Activated T-helper 9 cell treated with anti-CD3 and anti-CD28 coated beads, Interleukin-2, amount 50 U/mL, for 16 hours (primary cell): ENCODE results near the gene NBEAL1.
"Not testable (repeated sequence)": the region's sequence is repeated elsewhere in the genome, so short reads cannot be mapped to it uniquely, and the experiment has no call there.

Experiments used
- DNase-seq: peaks from one replicate; pipeline ENCODE4 v3.0.0-alpha.2; 2020; ENCODE audit warnings: low read depth

NBEAL1 gene

GRCh38 chr2:203039211-203039610 lies 24.5 kb downstream of the NBEAL1 start:
- DNase-seq, result not testable (repeated sequence)

- DNase-seq, result no peak
Observed at GRCh38 chr2:203040966-203041521, 26.4 kb downstream of the NBEAL1 start.

- no peak for DNase-seq
Observed at GRCh38 chr2:203042178-203042577, 27.5 kb downstream of the NBEAL1 start.

DNA sequence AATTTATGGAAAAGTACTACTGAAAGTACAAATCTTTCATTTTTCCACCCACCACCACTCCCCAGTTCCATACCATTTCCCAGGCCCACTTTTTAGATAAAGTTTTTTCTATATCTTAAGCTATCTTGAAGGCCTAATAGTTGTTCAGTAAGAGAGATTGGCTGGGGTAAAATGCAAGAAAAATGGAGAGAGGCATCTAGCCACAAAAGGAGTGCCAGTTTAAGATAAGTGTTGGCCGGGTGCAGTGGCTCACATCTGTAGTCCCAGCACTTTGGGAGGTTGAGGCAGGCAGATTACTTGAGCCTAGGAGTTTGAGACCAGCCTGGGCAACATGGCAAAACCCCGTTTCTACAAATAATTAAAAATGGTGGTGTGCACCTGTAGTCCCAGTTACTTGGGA lies 28.6 kb downstream of the NBEAL1 start:
- no peak for DNase-seq

- no peak for DNase-seq
Observed at GRCh38 chr2:203045867-203046266, 31.2 kb downstream of the NBEAL1 start.

- no peak for DNase-seq
Observed at GRCh38 chr2:203052539-203052938, 37.9 kb downstream of the NBEAL1 start.

DNA sequence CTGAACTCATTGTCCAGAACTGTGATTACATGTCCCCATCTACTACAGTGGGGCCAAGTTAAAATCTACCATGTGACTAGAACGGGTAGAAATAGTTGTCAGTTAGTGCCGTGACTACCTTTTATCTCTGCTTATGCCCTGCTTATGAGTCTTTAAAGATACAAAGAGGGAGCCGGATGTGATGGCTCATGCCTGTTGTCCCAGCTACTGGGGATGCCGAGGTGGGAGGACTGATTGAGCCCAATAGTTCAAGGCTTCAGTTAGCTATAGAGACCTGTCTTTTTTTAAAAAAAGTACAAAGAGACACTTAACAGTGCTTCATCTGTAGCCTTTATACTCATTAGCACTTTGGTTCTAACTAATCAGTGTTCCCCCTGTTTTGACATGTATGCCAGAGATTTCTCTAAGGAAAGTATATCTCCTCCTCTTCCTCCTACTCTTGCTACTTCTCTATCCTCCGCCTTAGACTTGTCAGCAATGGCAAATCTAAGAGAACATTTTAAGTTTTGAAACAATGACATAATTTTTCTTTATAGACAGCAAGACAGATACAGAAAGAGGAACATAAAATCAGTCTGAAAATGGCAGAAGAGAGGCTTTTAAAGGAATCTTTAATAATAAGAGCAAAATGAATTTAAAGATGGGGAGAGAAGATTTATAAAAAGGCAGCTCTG lies 45.0 kb downstream of the NBEAL1 start:
- DNase-seq, result no peak

DNA sequence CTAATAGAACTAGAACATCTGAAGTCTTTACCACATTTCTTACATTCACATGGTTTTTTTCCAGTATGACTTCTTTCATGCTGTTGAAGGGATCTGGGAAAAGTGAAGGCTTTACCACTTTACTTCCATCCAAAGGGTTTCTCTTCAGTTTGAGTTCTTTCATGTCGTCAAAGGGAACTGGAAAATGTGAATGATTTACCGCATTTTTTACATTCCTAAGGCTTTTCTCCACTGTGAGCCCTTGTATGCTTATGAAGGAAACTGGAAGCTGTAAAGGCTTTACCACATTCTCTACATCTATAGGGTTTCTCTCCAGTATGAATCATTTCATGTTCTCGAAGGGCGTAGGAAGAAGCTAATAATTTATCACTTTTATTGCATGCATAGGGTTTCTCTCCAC lies 46.7 kb downstream of the NBEAL1 start:
- DNase-seq, result no peak

GRCh38 chr2:203062126-203062525 lies 47.5 kb downstream of the NBEAL1 start:
- no peak for DNase-seq

GRCh38 chr2:203066519-203067091 lies 51.9 kb downstream of the NBEAL1 start:
- not testable (repeated sequence) for DNase-seq

DNA sequence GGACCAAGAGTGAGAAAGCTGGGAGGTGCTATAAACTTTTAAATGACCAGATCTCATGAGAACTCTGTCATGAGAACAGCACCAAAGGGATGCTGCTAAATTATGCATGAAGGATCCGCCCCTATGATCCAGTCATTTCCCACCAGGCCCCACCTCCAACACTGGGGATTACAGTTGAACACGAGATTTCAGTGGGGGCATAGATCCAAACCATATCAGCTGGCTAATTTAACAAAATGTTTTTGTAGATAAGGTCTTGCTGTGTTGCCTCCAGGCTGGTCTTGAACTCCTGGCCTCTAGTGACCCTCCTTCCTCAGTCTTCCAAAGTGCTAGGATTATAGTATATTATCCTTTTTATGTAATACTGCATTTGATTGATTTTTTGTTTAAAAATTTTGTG lies 56.0 kb downstream of the NBEAL1 start:
- DNase-seq, result no peak

- DNase-seq, result no peak
Observed at GRCh38 chr2:203071148-203071547, 56.5 kb downstream of the NBEAL1 start.

DNA sequence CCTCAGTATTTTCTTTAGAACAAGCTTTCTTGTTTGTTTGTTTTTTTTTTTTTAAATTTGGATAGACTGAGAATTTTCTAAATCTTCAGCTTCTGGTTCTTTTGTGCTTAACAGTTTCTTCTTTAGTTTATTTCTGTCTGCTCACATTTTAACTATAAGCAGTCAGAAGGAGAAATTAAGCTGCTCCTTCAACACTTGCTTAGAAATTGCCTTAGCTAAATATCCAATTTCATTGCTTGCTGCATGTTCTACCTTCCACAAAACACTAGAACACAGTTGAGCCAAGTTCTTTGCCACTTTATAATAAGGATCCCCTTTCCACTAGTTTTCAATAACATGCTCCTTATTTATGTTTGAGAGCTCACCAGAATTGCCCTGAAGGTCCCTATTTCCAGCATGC lies 57.7 kb downstream of the NBEAL1 start:
- no peak for DNase-seq

DNA sequence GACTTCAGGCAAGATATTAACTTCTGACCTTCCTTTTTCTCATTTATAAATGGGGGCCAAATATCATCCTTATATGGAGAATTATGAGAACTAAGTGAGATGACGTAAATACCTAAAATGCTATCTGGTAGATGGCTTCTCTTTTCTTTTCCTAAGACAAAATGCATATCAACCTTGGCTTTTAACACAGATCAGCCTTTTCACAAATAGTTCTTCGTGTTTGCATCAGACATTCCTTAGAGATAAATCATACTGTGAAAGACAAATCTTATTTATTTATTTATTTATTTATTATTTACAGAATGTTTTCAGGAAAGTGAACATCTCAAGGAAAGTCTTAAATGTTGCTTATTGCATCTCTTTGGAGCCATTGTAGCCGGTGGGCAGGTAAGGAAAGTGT lies 62.8 kb downstream of the NBEAL1 start:
- no peak for DNase-seq

GRCh38 chr2:203080447-203081045 lies 65.9 kb downstream of the NBEAL1 start:
- DNase-seq, result no peak

GRCh38 chr2:203083328-203083727 lies 68.7 kb downstream of the NBEAL1 start:
- DNase-seq, result no peak

DNA sequence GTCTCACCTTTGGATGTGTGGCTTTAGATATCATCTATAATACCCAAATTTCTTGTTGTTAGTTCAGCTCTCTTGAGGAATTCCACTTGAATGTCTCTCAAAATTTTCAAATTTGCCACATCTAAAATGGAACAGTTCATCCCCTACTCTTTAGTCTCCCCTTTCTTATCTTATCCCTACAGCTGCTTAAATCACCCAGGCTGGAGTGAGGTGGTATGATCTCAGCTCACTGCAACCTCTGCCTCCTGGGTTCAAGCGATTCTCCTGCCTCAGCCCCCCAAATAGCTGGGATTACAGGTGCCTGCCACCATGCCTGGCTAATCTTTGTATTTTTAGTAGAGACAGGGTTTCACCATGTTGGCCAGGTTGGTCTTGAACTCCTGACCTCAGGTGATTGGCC lies 71.7 kb downstream of the NBEAL1 start:
- DNase-seq, result not testable (repeated sequence)

DNA sequence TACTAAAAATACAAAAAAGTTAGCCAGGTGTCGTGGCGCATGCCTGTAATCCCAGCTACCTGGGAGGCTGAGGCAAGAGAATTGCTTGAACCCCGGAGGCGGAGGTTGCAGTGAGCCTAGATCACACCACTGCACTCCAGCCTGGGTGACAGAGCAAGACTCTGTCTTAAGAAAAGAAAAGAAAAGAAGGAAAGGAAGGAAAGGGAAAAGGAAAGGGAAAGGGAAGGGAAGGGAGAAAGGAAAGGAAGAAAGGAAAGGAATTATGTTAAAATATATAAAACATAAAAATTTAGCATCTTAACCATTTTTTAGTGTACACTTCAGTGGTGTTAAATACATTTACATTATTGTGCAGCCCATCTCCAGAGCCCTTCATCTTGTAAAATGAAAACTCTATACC lies 76.0 kb downstream of the NBEAL1 start:
- not testable (repeated sequence) for DNase-seq

GRCh38 chr2:203097735-203098134 lies 83.1 kb downstream of the NBEAL1 start:
- no peak for DNase-seq

GRCh38 chr2:203102357-203102756 lies 87.7 kb downstream of the NBEAL1 start:
- DNase-seq, result not testable (repeated sequence)

GRCh38 chr2:203104273-203104672 lies 89.6 kb downstream of the NBEAL1 start:
- no peak for DNase-seq

DNA sequence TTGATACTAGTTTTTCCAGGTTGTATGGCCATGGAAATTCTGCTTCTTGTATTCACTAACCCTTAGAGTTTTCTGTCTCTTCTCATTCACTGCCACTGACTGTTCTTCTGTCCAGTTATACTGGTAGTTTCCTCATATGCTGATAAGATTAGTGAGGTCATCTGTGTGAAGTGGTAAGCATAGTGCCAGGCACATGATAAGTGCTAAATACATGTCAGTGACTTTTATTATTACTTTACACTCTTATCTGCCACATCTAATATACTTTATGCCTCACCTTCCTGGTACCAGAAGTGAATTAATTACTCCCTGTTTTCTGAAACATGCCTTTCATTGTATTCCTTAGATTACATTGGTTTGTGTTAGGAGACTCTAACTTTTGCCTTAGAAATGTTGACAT lies 91.3 kb downstream of the NBEAL1 start:
- DNase-seq, result no peak

DNA sequence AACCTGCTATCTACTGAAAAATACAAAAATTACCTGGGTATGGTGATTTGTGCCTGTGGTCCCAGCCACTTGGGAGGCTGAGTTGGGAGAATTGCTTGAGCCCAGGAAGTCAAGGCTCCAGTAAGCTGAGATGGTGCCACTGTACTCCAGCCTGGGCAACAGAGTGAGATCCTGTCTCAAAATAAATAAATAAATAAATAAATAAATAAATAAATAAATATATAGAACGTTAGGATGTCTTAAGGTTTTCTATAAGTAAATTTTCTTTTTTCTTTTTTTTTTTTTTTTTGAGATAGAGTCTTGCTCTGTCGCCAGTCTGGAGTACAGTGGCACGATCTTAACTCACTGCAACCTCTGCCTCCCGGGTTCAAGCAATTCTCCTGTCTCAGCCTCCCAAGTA lies 95.8 kb downstream of the NBEAL1 start:
- not testable (repeated sequence) for DNase-seq
